Trophoblast cell (in vitro differentiated cells and primary cell): ENCODE results near the gene MOCS3.

Experiments used
- DNase-seq, 2 donors: peaks; one replicate each; pipeline ENCODE4 v3.0.0-alpha.2; 2016
- H2AFZ ChIP-seq: 2 replicates; pipeline ENCODE4 v1.6.1; 2013; ENCODE audit warnings: low read length, moderate library complexity, mild to moderate bottlenecking; ENCODE audit not compliant: insufficient read depth, poor library complexity
- H2AK5ac ChIP-seq: 2 replicates; pipeline ENCODE4 v1.6.1; 2013; ENCODE audit warnings: mild to moderate bottlenecking, low read length
- H2BK120ac ChIP-seq: 2 replicates; pipeline ENCODE4 v1.6.1; 2013; ENCODE audit warnings: low read length, mild to moderate bottlenecking, moderate library complexity; ENCODE audit not compliant: insufficient read depth, poor library complexity
- H2BK12ac ChIP-seq: 2 replicates; pipeline ENCODE4 v1.6.1; 2013; ENCODE audit warnings: mild to moderate bottlenecking, low read length, moderate library complexity
- H2BK5ac ChIP-seq: 2 replicates; pipeline ENCODE4 v1.6.1; 2013; ENCODE audit warnings: low read length, low read depth, moderate library complexity, mild to moderate bottlenecking; ENCODE audit not compliant: poor library complexity
- H3K14ac ChIP-seq: 2 replicates; pipeline ENCODE4 v1.6.1; 2013; ENCODE audit warnings: mild to moderate bottlenecking, low read length
- H3K18ac ChIP-seq: 2 replicates; pipeline ENCODE4 v1.6.1; 2013; ENCODE audit warnings: mild to moderate bottlenecking, low read length
- H3K23ac ChIP-seq: 2 replicates; pipeline ENCODE4 v1.6.1; 2013; ENCODE audit warnings: low read length
- H3K27ac ChIP-seq: 2 replicates; pipeline ENCODE4 v1.5.1; 2013; ENCODE audit warnings: low read depth, mild to moderate bottlenecking, inconsistent platforms, low read length, moderate library complexity
- H3K27me3 ChIP-seq: 2 replicates; pipeline ENCODE4 v1.6.1; 2013; ENCODE audit warnings: inconsistent platforms, mild to moderate bottlenecking, low read length, moderate library complexity; ENCODE audit not compliant: insufficient read depth
- H3K36me3 ChIP-seq, 2 experiments: 1 replicate in 1 of 2; 2 replicates in 1 of 2; pipeline ENCODE4 v1.6.1; 2013; ENCODE audit warnings: low read length in 2 of 2, mild to moderate bottlenecking in 2 of 2, moderate library complexity in 1 of 2; ENCODE audit not compliant: insufficient read depth in 2 of 2, control insufficient read depth in 1 of 2
- H3K4ac ChIP-seq: 2 replicates; pipeline ENCODE4 v1.6.1; 2013; ENCODE audit warnings: low read depth, mild to moderate bottlenecking, low read length, moderate library complexity
- H3K4me1 ChIP-seq, 2 experiments: 1 replicate in 1 of 2; 2 replicates in 1 of 2; pipeline ENCODE4 v1.6.1; 2013; ENCODE audit warnings: low read length in 2 of 2, mild to moderate bottlenecking in 2 of 2, moderate library complexity in 1 of 2; ENCODE audit not compliant: insufficient read depth in 2 of 2, control insufficient read depth in 1 of 2
- H3K4me2 ChIP-seq: 2 replicates; pipeline ENCODE4 v1.6.1; 2013; ENCODE audit warnings: inconsistent platforms, mild to moderate bottlenecking, low read length, moderate library complexity
- H3K4me3 ChIP-seq: 2 replicates; pipeline ENCODE4 v1.5.1; 2013; ENCODE audit warnings: mild to moderate bottlenecking, low read depth, low read length, inconsistent platforms
- H3K79me1 ChIP-seq: one replicate; pipeline ENCODE4 v1.6.1; 2013; ENCODE audit warnings: low read length
- H3K79me2 ChIP-seq: 2 replicates; pipeline ENCODE4 v1.6.1; 2013; ENCODE audit warnings: low read length, mild to moderate bottlenecking; ENCODE audit not compliant: control insufficient read depth, insufficient read depth, poor library complexity
- H3K9ac ChIP-seq: 2 replicates; pipeline ENCODE4 v1.6.1; 2013; ENCODE audit warnings: mild to moderate bottlenecking, low read length
- H3K9me3 ChIP-seq: 2 replicates; pipeline ENCODE4 v1.6.1; 2013; ENCODE audit warnings: low read depth, mild to moderate bottlenecking, control low read depth, inconsistent platforms, low read length; ENCODE audit not compliant: insufficient read depth
- H4K12ac ChIP-seq: 2 replicates; pipeline ENCODE4 v1.6.1; 2013; ENCODE audit warnings: low read depth, mild to moderate bottlenecking, low read length, moderate library complexity
- H4K8ac ChIP-seq: 2 replicates; pipeline ENCODE4 v1.6.1; 2013; ENCODE audit warnings: low read depth, mild to moderate bottlenecking, low read length, moderate library complexity
- H4K91ac ChIP-seq: one replicate; pipeline ENCODE4 v1.6.1; 2013; ENCODE audit warnings: low read depth, mild to moderate bottlenecking, low read length, moderate library complexity
- WGBS: extraction: QIAGEN DNeasy Blood & Tissue Kit; methylation state at CpG from one replicate; pipeline ENCODE4 v1.1.7; 2013; ENCODE audit warnings: missing lambda C conversion rate; ENCODE audit not compliant: insufficient read length, insufficient coverage; ENCODE audit errors: extremely low coverage; 5-methylcytosine and 5-hydroxymethylcytosine counted together

MOCS3 gene

DNA sequence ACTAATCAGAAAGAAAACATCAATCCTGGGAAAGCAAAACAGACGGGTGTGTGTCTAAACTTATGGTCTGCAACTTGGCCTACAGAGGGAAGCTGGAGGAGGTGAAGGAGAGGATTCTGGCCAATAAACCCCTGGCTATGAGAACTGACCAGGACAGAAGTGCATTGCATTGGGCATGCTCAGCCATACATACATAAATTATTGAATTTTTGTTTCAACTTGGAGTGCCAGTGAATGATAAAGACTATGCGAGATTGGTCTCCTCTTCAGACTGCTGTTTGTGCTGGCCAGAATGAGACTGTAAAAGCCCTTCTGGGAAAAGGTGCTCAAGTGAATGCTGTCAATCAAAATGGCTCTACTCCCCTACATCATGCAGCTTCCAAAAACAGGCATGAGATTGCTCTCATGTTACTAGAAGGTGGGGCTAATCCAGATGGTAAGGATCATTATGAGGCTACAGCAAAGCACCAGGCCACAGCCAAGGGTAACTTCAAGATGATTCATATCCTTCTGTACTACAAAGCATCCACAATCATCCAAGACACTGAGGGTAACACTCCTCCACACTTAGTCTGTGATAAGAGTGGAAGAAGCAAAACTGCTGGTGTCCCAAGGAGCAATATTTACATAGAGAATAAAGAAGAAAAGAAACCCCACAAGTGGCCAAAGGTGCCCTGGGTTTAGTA, 44.8 kb upstream of the MOCS3 start:
- H4K91ac ChIP-seq = no peak overlapping the region
- no peak overlapping the region for H2BK12ac ChIP-seq
- H3K4me1 ChIP-seq = peaks cover 0 to 5% of the 10 kb centered on the region in 2 experiments
- no peak overlapping the region for H3K4me2 ChIP-seq
- no peak overlapping the region for H2AK5ac ChIP-seq
- no peak overlapping the region for H2AFZ ChIP-seq
- no peak overlapping the region for H3K27ac ChIP-seq
- H3K23ac ChIP-seq = no peak overlapping the region
- H3K79me1 ChIP-seq = no peaks in the 10 kb centered on the region
- H3K14ac ChIP-seq = no peak overlapping the region
- H3K9me3 ChIP-seq = no peaks in the 10 kb centered on the region
- no peak overlapping the region for H4K8ac ChIP-seq
- H3K36me3 ChIP-seq = peaks cover 6% of the 10 kb centered on the region in 2 experiments
- H4K12ac ChIP-seq = no peak overlapping the region
- no peak overlapping the region for H2BK120ac ChIP-seq
- WGBS = no CpG with 5 or more reads among the region's 2 CpGs
- H3K18ac ChIP-seq = no peak overlapping the region
- no peak overlapping the region for H2BK5ac ChIP-seq
- H3K9ac ChIP-seq = no peak overlapping the region
- H3K79me2 ChIP-seq = peaks cover 24% of the 10 kb centered on the region
- no peak for DNase-seq
- H3K27me3 ChIP-seq = no peaks in the 10 kb centered on the region
- H3K4me3 ChIP-seq = no peak overlapping the region
- peak overlapping the region; percentile 68 for H3K4ac ChIP-seq

DNA sequence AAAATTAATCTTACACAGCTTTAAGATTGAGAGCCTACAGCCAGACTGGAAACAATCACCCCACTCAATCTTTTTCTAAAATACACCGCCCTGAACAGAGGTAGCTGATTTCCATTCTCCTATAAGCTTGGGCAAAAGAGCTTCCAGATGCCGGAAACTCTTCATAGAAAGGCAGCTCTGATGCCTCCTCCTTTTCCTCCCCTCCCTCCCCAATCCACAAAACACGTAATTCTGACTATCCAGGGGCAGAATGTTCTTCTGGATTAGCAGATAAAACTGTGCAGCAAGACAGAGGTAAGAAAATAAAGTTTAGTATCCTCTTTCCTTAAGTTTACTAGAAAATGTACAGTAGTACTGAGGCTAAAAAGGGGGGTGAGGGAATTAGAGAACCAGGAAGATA, 43.2 kb upstream of the MOCS3 start:
- H3K23ac ChIP-seq = no peak overlapping the region
- H3K4ac ChIP-seq = peak overlapping the region; percentile 91
- H3K18ac ChIP-seq = no peak overlapping the region
- H3K4me2 ChIP-seq = no peak overlapping the region
- H3K4me1 ChIP-seq = peaks cover 0 to 3% of the 10 kb centered on the region in 2 experiments
- no peak overlapping the region for H3K27ac ChIP-seq
- no peaks in the 10 kb centered on the region for H3K27me3 ChIP-seq
- H2AK5ac ChIP-seq = no peak overlapping the region
- no peak overlapping the region for H4K91ac ChIP-seq
- no peaks in the 10 kb centered on the region for H3K79me1 ChIP-seq
- peaks cover 10 to 12% of the 10 kb centered on the region in 2 experiments for H3K36me3 ChIP-seq
- H2BK12ac ChIP-seq = no peak overlapping the region
- WGBS = no CpG with 5 or more reads among the region's 3 CpGs
- H2BK120ac ChIP-seq = no peak overlapping the region
- no peak overlapping the region for H2AFZ ChIP-seq
- DNase-seq = no peak
- H2BK5ac ChIP-seq = no peak overlapping the region
- peaks cover 19% of the 10 kb centered on the region for H3K79me2 ChIP-seq
- H3K9ac ChIP-seq = no peak overlapping the region
- H3K4me3 ChIP-seq = no peak overlapping the region
- H4K8ac ChIP-seq = no peak overlapping the region
- no peak overlapping the region for H4K12ac ChIP-seq
- no peaks in the 10 kb centered on the region for H3K9me3 ChIP-seq
- H3K14ac ChIP-seq = no peak overlapping the region

DNA sequence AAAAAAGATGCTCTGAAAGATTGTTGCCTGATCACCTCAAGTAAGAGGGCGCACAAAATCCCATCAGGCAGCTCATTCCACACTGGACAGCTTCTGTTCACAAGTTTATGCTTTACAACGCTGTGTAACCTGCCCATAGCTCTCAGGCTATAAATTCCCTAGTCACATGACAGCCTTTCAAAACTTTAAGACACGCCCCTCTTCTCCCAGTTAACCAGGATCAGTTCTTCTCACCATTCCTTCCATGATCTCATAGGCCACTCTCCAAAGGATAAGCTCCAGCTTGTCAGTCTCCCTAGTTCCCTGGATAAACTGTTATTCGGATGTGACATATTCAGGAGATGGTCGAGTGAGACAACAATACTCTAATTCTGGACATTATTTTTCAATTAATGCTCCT, 42.4 kb upstream of the MOCS3 start:
- Histone ChIP-seq H3K4me2 (no peak overlapping the region), H3K18ac (no peak overlapping the region), H3K36me3 (peaks cover 7 to 12% of the 10 kb centered on the region in 2 experiments), H3K79me2 (peaks cover 15% of the 10 kb centered on the region), H3K4ac (peak overlapping the region; percentile 91), H3K79me1 (no peaks in the 10 kb centered on the region), H3K14ac (no peak overlapping the region), H3K4me3 (no peak overlapping the region), H2AK5ac (no peak overlapping the region), H3K9ac (no peak overlapping the region), H2BK5ac (no peak overlapping the region), H4K91ac (no peak overlapping the region), H2BK12ac (no peak overlapping the region), H3K4me1 (peaks cover 0 to 3% of the 10 kb centered on the region in 2 experiments), H3K9me3 (no peaks in the 10 kb centered on the region), H4K12ac (no peak overlapping the region), H3K27me3 (no peaks in the 10 kb centered on the region), H3K23ac (no peak overlapping the region), H2AFZ (no peak overlapping the region), H3K27ac (no peak overlapping the region), H4K8ac (no peak overlapping the region), H2BK120ac (no peak overlapping the region)
- WGBS = no CpG with 5 or more reads among the region's 5 CpGs
- DNase-seq = peak; percentile 36 to 67

DNA sequence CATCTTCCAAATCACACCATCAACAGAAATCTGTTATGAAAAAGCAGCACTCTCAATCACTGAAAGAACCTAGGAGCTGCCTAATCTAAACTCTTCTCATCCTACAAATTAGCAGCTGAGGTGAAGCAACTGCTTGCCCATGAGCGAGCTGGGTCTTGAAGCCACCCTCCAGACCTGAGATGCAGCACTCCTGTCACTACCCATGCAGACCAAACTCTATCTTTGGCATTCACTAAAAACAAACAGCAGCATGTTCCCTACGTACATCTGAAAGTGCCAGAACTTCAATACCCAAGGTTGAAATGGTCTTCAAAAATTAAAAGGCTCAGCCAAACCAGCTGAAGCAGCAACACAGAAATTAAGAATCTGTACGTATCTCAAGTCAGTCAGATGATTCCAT, 41.7 kb upstream of the MOCS3 start:
- no peak overlapping the region for H2AK5ac ChIP-seq
- no peak for DNase-seq
- H3K79me1 ChIP-seq = no peaks in the 10 kb centered on the region
- H3K36me3 ChIP-seq = peaks cover 7 to 12% of the 10 kb centered on the region in 2 experiments
- no peak overlapping the region for H4K91ac ChIP-seq
- H2BK5ac ChIP-seq = no peak overlapping the region
- no peak overlapping the region for H3K18ac ChIP-seq
- H3K4ac ChIP-seq = peak overlapping the region; percentile 90
- peaks cover 2 to 4% of the 10 kb centered on the region in 2 experiments for H3K4me1 ChIP-seq
- no peak overlapping the region for H3K4me2 ChIP-seq
- no peak overlapping the region for H4K8ac ChIP-seq
- no peak overlapping the region for H4K12ac ChIP-seq
- H3K79me2 ChIP-seq = peaks cover 17% of the 10 kb centered on the region
- WGBS = no CpG with 5 or more reads among the region's 3 CpGs
- no peak overlapping the region for H2BK12ac ChIP-seq
- no peak overlapping the region for H3K9ac ChIP-seq
- no peak overlapping the region for H3K4me3 ChIP-seq
- H3K27me3 ChIP-seq = no peaks in the 10 kb centered on the region
- H3K27ac ChIP-seq = no peak overlapping the region
- H3K9me3 ChIP-seq = no peaks in the 10 kb centered on the region
- no peak overlapping the region for H2AFZ ChIP-seq
- no peak overlapping the region for H3K14ac ChIP-seq
- no peak overlapping the region for H3K23ac ChIP-seq
- H2BK120ac ChIP-seq = no peak overlapping the region
